Hematopoietic multipotent progenitor cell treated with erythropoietin and hydrocortisone succinate and interleukin-3 and kit ligand, for 15 days (in vitro differentiated cells): ENCODE data around the gene ATG10.

Experiments
- DNase-seq: peaks from one replicate; pipeline ENCODE4 v3.0.0-alpha.2; 2015; ENCODE audit warnings: low spot score

ATG10 gene

GRCh38 chr5:82277987-82278710 lies 306.3 kb downstream of the ATG10 start, which contains the start of gene RPS23:
TSS of gene RPS23 (minus strand) at chr5:82278354. CDS start at chr5:82278323, 31 bp downstream.
- peak; percentile 91 for DNase-seq

GRCh38 chr5:82278711-82279370 lies 307.0 kb downstream of the ATG10 start:
- DNase-seq, result no peak

DNA sequence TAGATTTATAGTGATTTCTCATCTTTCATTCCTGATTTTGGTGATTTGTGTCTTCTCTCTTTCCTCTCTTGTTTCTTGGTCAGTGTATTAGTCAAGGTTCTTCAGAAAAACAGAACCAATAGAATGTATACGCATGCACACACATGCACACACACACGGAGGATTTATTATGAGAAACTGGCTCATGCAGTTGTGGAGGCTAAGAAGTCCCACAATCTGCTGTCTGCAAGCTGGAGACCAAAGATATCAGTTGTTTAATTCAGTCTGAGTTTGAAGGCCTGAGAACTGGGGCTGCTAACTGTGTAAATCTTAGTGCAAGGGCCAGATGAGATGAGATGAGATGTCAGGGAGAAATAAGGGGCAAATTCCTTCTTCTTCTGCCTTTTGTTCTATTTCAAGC lies 312.1 kb downstream of the ATG10 start:
- DNase-seq, result no peak

DNA sequence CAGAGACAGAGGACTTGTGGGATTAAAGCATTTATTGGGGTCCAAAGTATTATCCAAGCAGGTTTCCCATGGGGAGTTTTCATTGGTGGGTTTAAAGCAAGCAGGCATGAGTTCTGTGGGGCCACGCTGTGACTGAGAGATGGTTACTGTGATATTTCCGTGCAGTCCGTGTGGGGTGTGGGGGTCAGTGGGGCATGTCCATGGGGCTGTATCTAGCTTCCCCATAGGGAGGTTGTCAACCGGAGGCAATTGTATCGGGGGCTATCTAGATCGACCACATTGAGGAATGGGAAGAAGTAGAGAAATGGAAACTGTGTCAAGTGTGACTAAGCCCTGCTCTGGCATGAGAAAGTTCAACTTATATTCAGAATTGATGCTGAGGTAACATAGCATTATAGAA lies 313.4 kb downstream of the ATG10 start:
- no peak for DNase-seq

GRCh38 chr5:82287625-82288024 lies 315.8 kb downstream of the ATG10 start:
- no peak for DNase-seq

GRCh38 chr5:82290005-82290404 lies 318.2 kb downstream of the ATG10 start:
- no peak for DNase-seq

- DNase-seq, result no peak
Measured at GRCh38 chr5:82290908-82291307, 319.1 kb downstream of the ATG10 start.

DNA sequence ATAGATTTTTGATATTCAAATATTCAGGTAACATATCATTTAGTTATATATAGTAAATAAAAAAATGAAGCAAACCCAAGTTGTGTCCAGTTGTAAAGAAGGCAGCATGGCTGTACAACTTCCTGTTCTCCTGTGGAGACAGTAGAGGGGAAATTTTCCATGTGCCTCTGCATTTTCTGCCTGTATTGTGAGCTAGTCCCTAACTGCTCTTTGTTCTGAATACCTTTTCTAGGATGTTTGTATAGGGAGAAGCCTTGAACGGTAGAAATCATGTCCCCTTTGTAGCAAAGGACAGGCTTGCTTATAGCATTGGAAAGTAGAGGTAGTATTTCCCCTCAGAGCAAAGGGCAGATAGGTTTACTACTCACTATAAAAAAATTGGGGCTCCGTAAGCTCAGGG lies 319.6 kb downstream of the ATG10 start:
- no peak for DNase-seq

- no peak for DNase-seq
Measured at GRCh38 chr5:82295144-82295543, 323.3 kb downstream of the ATG10 start.

DNA sequence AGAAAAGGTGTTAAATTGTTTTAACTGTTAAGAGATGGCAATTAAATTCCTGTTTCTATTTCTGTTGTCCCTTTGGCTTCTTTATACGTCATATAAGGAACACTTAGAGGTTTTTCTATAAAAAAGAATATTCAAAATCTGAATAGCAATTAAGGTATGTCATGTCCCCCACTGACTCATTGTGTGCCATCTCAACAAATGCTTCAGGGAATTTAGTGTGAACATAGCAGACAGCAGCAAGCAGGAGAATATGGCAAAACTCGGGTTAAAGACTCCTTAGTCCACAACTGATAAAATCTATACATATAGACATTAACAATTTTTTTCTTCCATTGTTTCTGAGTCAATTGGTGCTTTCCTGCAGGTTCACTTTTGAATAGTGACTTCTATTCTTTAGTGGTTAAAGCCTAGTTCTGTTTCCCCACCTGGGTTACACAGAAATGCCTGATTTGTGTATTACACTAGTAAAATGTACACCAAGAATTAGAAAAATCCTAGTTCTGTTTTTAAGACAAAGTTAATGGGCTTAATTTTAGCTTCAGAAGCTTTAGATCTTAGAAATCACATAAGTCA lies 324.2 kb downstream of the ATG10 start:
- DNase-seq, result no peak

DNA sequence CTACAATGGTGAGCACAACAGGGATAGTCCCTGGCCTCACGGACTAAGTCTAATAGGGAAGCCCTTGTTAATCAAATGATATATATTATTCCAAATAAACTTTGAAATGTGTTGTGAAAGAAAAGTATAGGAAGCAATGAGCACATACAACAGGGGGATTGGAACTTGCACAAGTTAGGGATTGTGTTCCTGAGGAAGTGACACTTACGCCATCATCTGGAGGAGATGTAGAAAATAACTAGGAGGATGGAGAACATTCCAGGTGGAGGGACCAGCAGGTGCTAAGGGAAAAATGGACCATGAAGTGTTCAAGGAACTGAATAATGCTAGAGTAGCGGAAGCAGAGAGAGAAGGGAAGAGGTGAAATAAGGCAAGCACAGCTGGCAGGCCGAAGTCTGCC lies 325.1 kb downstream of the ATG10 start:
- DNase-seq, result no peak

- DNase-seq, result no peak
Measured at GRCh38 chr5:82297711-82298110, 325.9 kb downstream of the ATG10 start.

GRCh38 chr5:82298668-82299067 lies 326.8 kb downstream of the ATG10 start:
- no peak for DNase-seq

GRCh38 chr5:82301190-82301589 lies 329.4 kb downstream of the ATG10 start:
- no peak for DNase-seq
